H1 (cell line): ENCODE measurements around the gene KCND3. TPM values are rescaled to one million over a fixed set of nuclear protein-coding genes. Genes with fewer than 3 reads are reported as not detected.

ENCODE experiments used
- CTCF ChIA-PET: fragments of 300-600 bp; sonication (Branson Sonifier 250); formaldehyde crosslinking; loops from one replicate; lab custom pipeline; 2021; ENCODE audit not compliant: partially characterized antibody; lab: Charles Lee
- POLR2A ChIA-PET: fragments of 300-600 bp; sonication (Branson Sonifier 250); formaldehyde crosslinking; loops from one replicate; lab custom pipeline; 2021; ENCODE audit warnings: inconsistent platforms; ENCODE audit not compliant: partially characterized antibody; lab: Charles Lee
- DNase-seq, 2 experiments: peaks; one replicate each; pipeline versions ENCODE4 v3.0.0 to v3.0.0-alpha.2; 2010 to 2022; ENCODE audit warnings: low spot score in 2 of 2, low read depth in 1 of 2, mixed read lengths in 1 of 2
- FAIRE-seq: peaks from 2 replicates; lab custom pipeline; 2011; peaks lifted over from hg19 to GRCh38; lab: Jason Lieb, UNC
- H2AFZ ChIP-seq: 2 replicates; pipeline ENCODE4 v1.8.1; 2012; ENCODE audit warnings: low read length, inconsistent platforms
- H2AK5ac ChIP-seq: 2 replicates; pipeline ENCODE4 v1.6.1; 2013; ENCODE audit warnings: low read depth, low read length
- H2BK120ac ChIP-seq: replicated peaks from 2 replicates; pipeline ENCODE3; 2013; ENCODE audit warnings: low read depth, low read length, inconsistent platforms
- H2BK12ac ChIP-seq: 2 replicates; pipeline ENCODE4 v1.6.1; 2013; ENCODE audit warnings: low read depth, low read length
- H2BK15ac ChIP-seq: 2 replicates; pipeline ENCODE4 v1.6.1; 2013; ENCODE audit warnings: low read length
- H2BK20ac ChIP-seq: 2 replicates; pipeline ENCODE4 v1.6.1; 2013; ENCODE audit warnings: low read length
- H2BK5ac ChIP-seq: 2 replicates; pipeline ENCODE4 v1.6.1; 2013; ENCODE audit warnings: low read depth, low read length
- H3K14ac ChIP-seq: 2 replicates; pipeline ENCODE4 v1.6.1; 2013; ENCODE audit warnings: inconsistent platforms; ENCODE audit not compliant: insufficient read length
- H3K18ac ChIP-seq: 2 replicates; pipeline ENCODE4 v1.6.1; 2013; ENCODE audit warnings: low read length; ENCODE audit errors: extremely low read depth
- H3K23ac ChIP-seq: 2 replicates; pipeline ENCODE4 v1.6.1; 2013; ENCODE audit warnings: inconsistent platforms; ENCODE audit not compliant: insufficient read length
- H3K23me2 ChIP-seq: 2 replicates; pipeline ENCODE4 v1.6.1; 2013; ENCODE audit warnings: low read depth, low read length
- H3K27ac ChIP-seq: 2 replicates; pipeline ENCODE4 v1.6.1; 2011; ENCODE audit warnings: low read depth, low read length, inconsistent platforms
- H3K27me3 ChIP-seq, 4 experiments: replicated peaks in 1 of 4; 1 replicate in 1 of 4; 2 replicates in 3 of 4; pipeline versions ENCODE4 v1.6.1 to v1.8.1; 2011 to 2013; ENCODE audit warnings: low read length in 3 of 4, mild to moderate bottlenecking in 3 of 4, inconsistent platforms in 2 of 4, mixed read lengths in 2 of 4, moderate library complexity in 1 of 4; ENCODE audit not compliant: control insufficient read depth in 3 of 4, insufficient read depth in 3 of 4; ENCODE audit errors: extremely low read depth in 1 of 4
- H3K36me3 ChIP-seq, 4 experiments: 2 replicates each; pipeline versions ENCODE4 v1.6.1 to v1.8.1; 2011 to 2013; ENCODE audit warnings: mild to moderate bottlenecking in 4 of 4, low read length in 3 of 4, moderate library complexity in 2 of 4, control low read depth in 1 of 4, inconsistent platforms in 1 of 4; ENCODE audit not compliant: insufficient read depth in 4 of 4, control insufficient read depth in 2 of 4
- H3K4ac ChIP-seq: replicated peaks from 2 replicates; pipeline ENCODE3; 2013; ENCODE audit warnings: low read length, low read depth, mixed read lengths, inconsistent platforms; ENCODE audit not compliant: insufficient read length
- H3K4me1 ChIP-seq, 4 experiments: replicated peaks in 1 of 4; 1 replicate in 1 of 4; 2 replicates in 3 of 4; pipeline versions ENCODE4 v1.6.1 to v1.8.1; 2011 to 2013; ENCODE audit warnings: low read length in 3 of 4, inconsistent platforms in 2 of 4, mixed read lengths in 1 of 4; ENCODE audit not compliant: insufficient read depth in 4 of 4, control insufficient read depth in 3 of 4
- H3K4me2 ChIP-seq, 2 experiments: 2 replicates each; pipeline versions ENCODE4 v1.6.1 to v1.8.1; 2011 to 2013; ENCODE audit warnings: low read depth in 2 of 2, low read length in 2 of 2, control low read depth in 1 of 2, inconsistent platforms in 1 of 2, mild to moderate bottlenecking in 1 of 2; ENCODE audit not compliant: insufficient read depth in 1 of 2
- H3K4me3 ChIP-seq, 4 experiments: fragments of 200-600, 300-600 bp in 1 of 4; sonication (generic), shearing (Covaris generic), sonication (Bioruptor Twin) in 1 of 4; 2 replicates each; pipeline versions ENCODE4 v1.5.1 to v1.8.1; 2011 to 2016; ENCODE audit warnings: low read length in 4 of 4, low read depth in 3 of 4, control low read depth in 2 of 4, inconsistent platforms in 2 of 4, mild to moderate bottlenecking in 2 of 4, mixed read lengths in 1 of 4, moderate library complexity in 1 of 4; ENCODE audit not compliant: insufficient read depth in 2 of 4; ENCODE audit errors: extremely low read depth in 1 of 4
- H3K56ac ChIP-seq: replicated peaks from 2 replicates; pipeline ENCODE3; 2013; ENCODE audit warnings: low read depth, mild to moderate bottlenecking, mixed read lengths, low read length, inconsistent platforms; ENCODE audit not compliant: insufficient read length
- H3K79me1 ChIP-seq: 2 replicates; pipeline ENCODE4 v1.6.1; 2013; ENCODE audit warnings: low read depth, low read length, control low read depth
- H3K79me2 ChIP-seq, 2 experiments: 2 replicates each; pipeline versions ENCODE4 v1.6.1 to v1.8.1; 2012 to 2013; ENCODE audit warnings: low read length in 2 of 2, mild to moderate bottlenecking in 2 of 2, inconsistent platforms in 1 of 2; ENCODE audit not compliant: insufficient read depth in 2 of 2, control insufficient read depth in 1 of 2
- H3K9ac ChIP-seq, 4 experiments: replicated peaks in 1 of 4; 1 replicate in 1 of 4; 2 replicates in 3 of 4; pipeline versions ENCODE4 v1.6.1 to v1.8.1; 2011 to 2013; ENCODE audit warnings: low read depth in 3 of 4, low read length in 3 of 4, control low read depth in 2 of 4, mild to moderate bottlenecking in 2 of 4, moderate library complexity in 2 of 4, inconsistent platforms in 1 of 4; ENCODE audit errors: extremely low read depth in 1 of 4
- H3K9me3 ChIP-seq, 2 experiments: 2 replicates each; pipeline versions ENCODE4 v1.6.1 to v1.8.1; 2012 to 2013; ENCODE audit warnings: mild to moderate bottlenecking in 2 of 2, moderate library complexity in 2 of 2, control low read depth in 1 of 2, inconsistent platforms in 1 of 2, low read depth in 1 of 2, low read length in 1 of 2, mixed read lengths in 1 of 2; ENCODE audit not compliant: insufficient read depth in 2 of 2
- H4K20me1 ChIP-seq, 2 experiments: replicated peaks in 1 of 2; 2 replicates each; pipeline versions ENCODE3 to v1.8.1; 2011 to 2013; ENCODE audit warnings: inconsistent platforms in 2 of 2, low read length in 2 of 2, mild to moderate bottlenecking in 1 of 2; ENCODE audit not compliant: insufficient read depth in 2 of 2, control insufficient read depth in 1 of 2
- H4K5ac ChIP-seq: 2 replicates; pipeline ENCODE4 v1.6.1; 2013; ENCODE audit warnings: low read length, low read depth, mixed read lengths, inconsistent platforms; ENCODE audit not compliant: insufficient read length
- H4K8ac ChIP-seq: 2 replicates; pipeline ENCODE4 v1.8.0; 2013; ENCODE audit warnings: mild to moderate bottlenecking, moderate library complexity, low read length, inconsistent platforms; ENCODE audit not compliant: insufficient read depth; ENCODE audit errors: extremely low read depth
- H4K91ac ChIP-seq: replicated peaks from 2 replicates; pipeline ENCODE3; 2013; ENCODE audit warnings: low read length, mixed read lengths, inconsistent platforms; ENCODE audit not compliant: insufficient read length
- RAD21 ChIP-seq, 2 experiments: IDR thresholded peaks in 1 of 2; conservative IDR thresholded peaks in 1 of 2; 2 replicates each; pipeline ENCODE4 v1.6.1; 2011; ENCODE audit warnings: low read depth in 2 of 2, low read length in 2 of 2, improper control_type of control experiment in 1 of 2, inconsistent platforms in 1 of 2, mild to moderate bottlenecking in 1 of 2, moderate library complexity in 1 of 2
- SIN3A ChIP-seq, 2 experiments: IDR thresholded peaks in 1 of 2; conservative IDR thresholded peaks in 1 of 2; 2 replicates each; pipeline ENCODE4 v1.6.1; 2011 to 2012; ENCODE audit warnings: low read length in 2 of 2, improper control_type of control experiment in 1 of 2, low read depth in 1 of 2, mild to moderate bottlenecking in 1 of 2
- SP4 ChIP-seq: IDR thresholded peaks from 2 replicates; pipeline ENCODE4 v1.6.1; 2012; ENCODE audit warnings: low read length, inconsistent platforms
- WGBS, 2 experiments: shearing (Covaris generic) in 1 of 2; methylation state at CpG; one replicate each; pipeline versions ENCODE4 v1.1.6 to v1.1.7; 2013 to 2015; ENCODE audit warnings: low lambda C conversion rate in 2 of 2, mixed read lengths in 2 of 2, inconsistent platforms in 1 of 2, low coverage in 1 of 2, missing lambda C conversion rate in 1 of 2; ENCODE audit not compliant: insufficient replicate concordance in 2 of 2, insufficient coverage in 1 of 2, insufficient read length in 1 of 2; ENCODE audit errors: extremely low coverage in 1 of 2, missing lambda C conversion rate in 1 of 2; 5-methylcytosine and 5-hydroxymethylcytosine counted together
- polyA plus RNA-seq, 7 experiments: library from polyadenylated mRNA; depleted of rRNA in 3 of 7; stranded (reverse) in 5 of 7; unstranded in 2 of 7; fragments of >200 nt in 5 of 7; fragments of 200-250 nt in 2 of 7; gene quantifications; 1 replicate in 5 of 7; 2 replicates in 1 of 7; 4 replicates in 1 of 7; pipeline versions ENCODE4 v1.2.1 to v1.2.3, GENCODE V29; 2011 to 2013; ENCODE audit warnings: missing spikeins in 2 of 7, mixed read lengths in 2 of 7
- total RNA-seq: library from RNA; stranded (reverse); fragmentation: NEBNext Ultra II Directional; extraction: Animal tissue kit (Norgen Biotek cat#: 25700); gene quantifications from 2 replicates; pipeline ENCODE4 v1.2.1, GENCODE V29; 2021

Gene KCND3
- total and polyA plus RNA-seq, 2 of the 8 experiments (the other 6 are each of a cell fraction or from before 2014, with no cell fraction given): 0.14 to 0.48 TPM

DNA sequence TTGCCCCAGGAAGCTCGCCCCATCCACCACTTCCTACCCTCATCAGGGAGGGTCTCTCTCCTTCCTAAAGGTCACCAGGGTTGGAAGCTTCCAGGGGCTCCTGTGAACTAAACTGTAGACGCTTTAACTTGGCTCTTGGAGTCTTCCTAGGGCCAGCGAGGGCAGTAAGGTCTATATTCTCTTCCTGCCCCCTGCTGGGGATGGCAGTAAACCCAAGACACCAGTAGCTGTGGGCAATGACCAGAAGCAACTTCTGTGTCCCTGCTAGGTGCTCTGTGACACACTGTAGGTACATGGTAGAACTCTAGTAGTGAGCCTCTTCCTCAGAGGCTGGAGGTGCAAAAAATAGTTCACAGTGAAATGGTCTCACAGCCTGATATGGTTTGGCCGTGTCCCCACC lies 30.0 kb downstream of the KCND3 start:
- H3K9me3 ChIP-seq: no peaks in the 10 kb centered on the region
- no peak overlapping the region for H2BK12ac ChIP-seq
- H3K4me2 ChIP-seq: no peak overlapping the region
- H4K91ac ChIP-seq: no peak overlapping the region
- H3K23me2 ChIP-seq: no peaks in the 10 kb centered on the region; the same call in 1 of the 2 replicates
- H4K5ac ChIP-seq: no peak overlapping the region
- H2BK15ac ChIP-seq: no peak overlapping the region
- no peak overlapping the region for H3K23ac ChIP-seq
- H3K27ac ChIP-seq: no peak overlapping the region
- WGBS, 2 experiments: 83% methylated on average over 4 of the region's 4 CpGs; no CpG with 5 or more reads in 1 of the 2 experiments
- H4K8ac ChIP-seq: no peak overlapping the region
- CTCF ChIA-PET: interaction anchor here (1.0 to 1.9 kb wide), 3 partner anchors 39 to 190 kb away, joined by 3 to 4 read pairs (median 3); no protein-coding TSS in a partner anchor
- H2AK5ac ChIP-seq: no peak overlapping the region
- no peak overlapping the region for H2AFZ ChIP-seq
- no peak overlapping the region for H3K56ac ChIP-seq
- no peak overlapping the region for H3K14ac ChIP-seq
- no peak overlapping the region for H3K18ac ChIP-seq
- H2BK120ac ChIP-seq: no peak overlapping the region
- no peaks in the 10 kb centered on the region for H4K20me1 ChIP-seq
- DNase-seq: no peak
- POLR2A ChIA-PET: no interaction called here
- no peaks in the 10 kb centered on the region; the same call in 1 of the 2 replicates for H3K79me1 ChIP-seq
- TF ChIP-seq SP4: no peak
- peak in 1 of 2 experiments; percentile 25; a peak in 1 of 4 replicates for TF ChIP-seq RAD21 (IDR thresholded peaks at IDR 0.05 in 1 of 2, conservative IDR thresholded peaks at IDR 0.05 in 1 of 2; ENCODE audit: low read depth in 2 of 2, low read length in 2 of 2)
- TF ChIP-seq SIN3A (conservative IDR thresholded peaks at IDR 0.05 in 1 of 2, IDR thresholded peaks at IDR 0.05 in 1 of 2; ENCODE audit: low read depth in 1 of 2, low read length in 2 of 2): no peak
- TF ChIP-seq, all 59 proteins: peak for 1
- Histone ChIP-seq H2BK20ac (no peak overlapping the region), H3K9ac (no peak overlapping the region), H3K4me3 (no peak overlapping the region), H3K36me3 (no peaks in the 10 kb centered on the region), H3K27me3 (no peaks in the 10 kb centered on the region; a peak in 1 of 7 replicates), H3K79me2 (no peaks in the 10 kb centered on the region), H3K4me1 (peaks cover 0 to 8% (median 5%) of the 10 kb centered on the region in 4 experiments; a peak in 5 of 7 replicates), H3K4ac (no peak overlapping the region), H2BK5ac (no peak overlapping the region)
- FAIRE-seq: no peak
